ENCODE measurements around the gene EZH2.

Gene EZH2

GRCh38 chr7:148912758-148913541, 28.9 kb upstream of the EZH2 start:
- TF ChIP-seq, protein P1, sequence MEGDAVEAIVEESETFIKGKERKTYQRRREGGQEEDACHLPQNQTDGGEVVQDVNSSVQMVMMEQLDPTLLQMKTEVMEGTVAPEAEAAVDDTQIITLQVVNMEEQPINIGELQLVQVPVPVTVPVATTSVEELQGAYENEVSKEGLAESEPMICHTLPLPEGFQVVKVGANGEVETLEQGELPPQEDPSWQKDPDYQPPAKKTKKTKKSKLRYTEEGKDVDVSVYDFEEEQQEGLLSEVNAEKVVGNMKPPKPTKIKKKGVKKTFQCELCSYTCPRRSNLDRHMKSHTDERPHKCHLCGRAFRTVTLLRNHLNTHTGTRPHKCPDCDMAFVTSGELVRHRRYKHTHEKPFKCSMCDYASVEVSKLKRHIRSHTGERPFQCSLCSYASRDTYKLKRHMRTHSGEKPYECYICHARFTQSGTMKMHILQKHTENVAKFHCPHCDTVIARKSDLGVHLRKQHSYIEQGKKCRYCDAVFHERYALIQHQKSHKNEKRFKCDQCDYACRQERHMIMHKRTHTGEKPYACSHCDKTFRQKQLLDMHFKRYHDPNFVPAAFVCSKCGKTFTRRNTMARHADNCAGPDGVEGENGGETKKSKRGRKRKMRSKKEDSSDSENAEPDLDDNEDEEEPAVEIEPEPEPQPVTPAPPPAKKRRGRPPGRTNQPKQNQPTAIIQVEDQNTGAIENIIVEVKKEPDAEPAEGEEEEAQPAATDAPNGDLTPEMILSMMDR (IDR thresholded peaks at IDR 0.05; ENCODE audit: low read depth, low read length, missing control alignments), result no peak
- DNase-seq (ENCODE audit: low read depth), result peak; percentile 64
- H3K4me3 ChIP-seq (ENCODE audit: low read depth, low read length), result no peak overlapping the region

DNA sequence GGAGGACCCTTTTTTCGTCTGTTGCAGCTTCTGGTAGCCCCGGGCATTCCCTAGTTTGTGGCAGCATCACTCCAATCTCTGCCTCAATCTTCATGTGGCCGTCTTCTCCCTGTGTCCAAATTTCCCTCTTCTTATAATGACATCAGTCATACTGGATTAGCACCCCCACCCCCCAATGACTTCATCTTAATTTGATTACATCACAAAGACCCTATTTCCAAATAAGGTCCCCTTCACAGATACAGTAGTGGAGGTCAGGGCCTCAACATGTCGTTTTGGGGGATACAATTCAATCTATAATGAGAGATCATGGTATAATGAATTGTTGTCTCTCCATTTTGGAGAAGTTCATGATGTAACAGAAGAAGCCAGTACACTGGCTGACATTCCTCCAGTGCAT, 28.1 kb upstream of the EZH2 start:
- TF ChIP-seq, protein P1 (IDR thresholded peaks at IDR 0.05; ENCODE audit: low read depth, low read length, missing control alignments), result no peak
- DNase-seq (ENCODE audit: low read depth), result no peak
- H3K4me3 ChIP-seq (ENCODE audit: low read depth, low read length), result no peak overlapping the region

DNA sequence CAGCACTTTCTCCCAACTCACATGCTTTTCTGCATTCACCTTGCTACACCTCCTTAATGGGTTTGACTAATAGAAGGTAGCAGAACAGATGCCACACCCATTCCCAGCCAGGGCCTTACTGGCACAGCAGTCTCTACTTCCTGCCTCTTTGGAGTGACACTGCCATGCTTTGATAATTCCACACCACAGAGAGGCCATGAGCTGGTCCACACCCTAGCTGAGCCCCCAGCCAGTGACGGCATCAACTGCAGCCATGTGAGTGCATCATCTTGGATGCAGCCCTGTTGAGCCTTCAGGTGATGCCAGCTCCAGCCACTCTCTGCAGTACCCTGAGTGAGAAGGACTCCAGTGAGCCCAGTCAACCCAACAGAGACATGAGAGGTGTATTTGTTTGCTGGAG, 27.5 kb upstream of the EZH2 start:
- TF ChIP-seq, protein P1 (IDR thresholded peaks at IDR 0.05; ENCODE audit: low read depth, low read length, missing control alignments), result no peak
- no peak for DNase-seq (ENCODE audit: low read depth)
- H3K4me3 ChIP-seq (ENCODE audit: low read depth, low read length), result no peak overlapping the region

- no peak overlapping the region for H3K4me3 ChIP-seq (ENCODE audit: low read depth, low read length)
- no peak for DNase-seq (ENCODE audit: low read depth)
- TF ChIP-seq, protein P1 (IDR thresholded peaks at IDR 0.05; ENCODE audit: low read depth, low read length, missing control alignments), result no peak
Measured at GRCh38 chr7:148909568-148909967, 25.5 kb upstream of the EZH2 start.

- DNase-seq (ENCODE audit: low read depth), result no peak
Measured at GRCh38 chr7:148906707-148907498, 22.8 kb upstream of the EZH2 start.

GRCh38 chr7:148905093-148905666, 21.1 kb upstream of the EZH2 start:
- DNase-seq (ENCODE audit: low read depth), result no peak
- H3K4me3 ChIP-seq (ENCODE audit: low read depth, low read length), result no peak overlapping the region
- TF ChIP-seq, protein P1 (IDR thresholded peaks at IDR 0.05; ENCODE audit: low read depth, low read length, missing control alignments), result no peak

More at GRCh38 chr7:148906707-148907498, 22.8 kb upstream of the EZH2 start:
- TF ChIP-seq, protein P1 (IDR thresholded peaks at IDR 0.05; ENCODE audit: low read depth, low read length, missing control alignments), result no peak
- H3K4me3 ChIP-seq (ENCODE audit: low read depth, low read length), result no peak overlapping the region

All from GM12864 (cell line).